ENCODE measurements around the gene FLNA.

DNA sequence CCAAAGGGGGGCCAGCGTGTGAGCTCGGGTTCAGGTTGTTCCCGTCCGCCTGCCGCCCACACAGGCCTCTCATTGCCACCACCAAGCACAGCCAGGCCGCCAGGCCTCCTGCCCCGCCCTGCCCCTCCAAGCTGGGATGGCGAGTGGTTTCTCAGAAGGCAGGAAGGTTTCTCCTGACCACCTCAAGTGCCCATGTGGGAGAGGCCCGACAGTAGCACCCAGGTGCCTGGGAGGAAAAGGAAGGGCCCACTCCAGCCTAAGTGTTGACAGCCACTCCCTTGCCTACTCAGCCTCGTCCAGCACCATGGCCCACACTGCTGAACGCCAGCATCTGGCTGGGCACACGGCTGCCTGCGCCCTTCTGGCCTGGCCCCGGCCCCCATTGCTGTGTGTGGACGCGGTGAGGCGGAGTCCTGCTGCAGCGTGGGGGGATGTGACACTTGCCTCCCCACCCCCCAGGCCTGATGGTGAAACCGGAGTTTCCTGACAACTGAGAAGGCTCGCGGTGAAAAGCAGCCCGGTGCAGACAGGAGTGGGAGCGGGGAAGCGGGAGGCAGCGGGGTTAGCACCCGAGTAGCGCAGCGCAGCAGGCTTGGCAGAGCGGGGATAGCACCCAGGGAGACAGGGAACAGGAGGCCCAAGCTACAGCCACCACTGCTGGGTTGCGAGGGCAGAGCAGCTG is 19.2 kb downstream of the FLNA start:
- TF ChIP-seq, protein P1, sequence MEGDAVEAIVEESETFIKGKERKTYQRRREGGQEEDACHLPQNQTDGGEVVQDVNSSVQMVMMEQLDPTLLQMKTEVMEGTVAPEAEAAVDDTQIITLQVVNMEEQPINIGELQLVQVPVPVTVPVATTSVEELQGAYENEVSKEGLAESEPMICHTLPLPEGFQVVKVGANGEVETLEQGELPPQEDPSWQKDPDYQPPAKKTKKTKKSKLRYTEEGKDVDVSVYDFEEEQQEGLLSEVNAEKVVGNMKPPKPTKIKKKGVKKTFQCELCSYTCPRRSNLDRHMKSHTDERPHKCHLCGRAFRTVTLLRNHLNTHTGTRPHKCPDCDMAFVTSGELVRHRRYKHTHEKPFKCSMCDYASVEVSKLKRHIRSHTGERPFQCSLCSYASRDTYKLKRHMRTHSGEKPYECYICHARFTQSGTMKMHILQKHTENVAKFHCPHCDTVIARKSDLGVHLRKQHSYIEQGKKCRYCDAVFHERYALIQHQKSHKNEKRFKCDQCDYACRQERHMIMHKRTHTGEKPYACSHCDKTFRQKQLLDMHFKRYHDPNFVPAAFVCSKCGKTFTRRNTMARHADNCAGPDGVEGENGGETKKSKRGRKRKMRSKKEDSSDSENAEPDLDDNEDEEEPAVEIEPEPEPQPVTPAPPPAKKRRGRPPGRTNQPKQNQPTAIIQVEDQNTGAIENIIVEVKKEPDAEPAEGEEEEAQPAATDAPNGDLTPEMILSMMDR (conservative IDR thresholded peaks at IDR 0.05) = no peak
- no peak for TF ChIP-seq ZFX (IDR thresholded peaks at IDR 0.05)
